DMS 273 (cell line): ENCODE measurements around the gene MIB2.

Source experiments
- DNase-seq: peaks from one replicate; lab custom pipeline; 2025; ENCODE audit not compliant: unreplicated experiment; lab: John Stamatoyannopoulos, UW

The MIB2 gene

DNA sequence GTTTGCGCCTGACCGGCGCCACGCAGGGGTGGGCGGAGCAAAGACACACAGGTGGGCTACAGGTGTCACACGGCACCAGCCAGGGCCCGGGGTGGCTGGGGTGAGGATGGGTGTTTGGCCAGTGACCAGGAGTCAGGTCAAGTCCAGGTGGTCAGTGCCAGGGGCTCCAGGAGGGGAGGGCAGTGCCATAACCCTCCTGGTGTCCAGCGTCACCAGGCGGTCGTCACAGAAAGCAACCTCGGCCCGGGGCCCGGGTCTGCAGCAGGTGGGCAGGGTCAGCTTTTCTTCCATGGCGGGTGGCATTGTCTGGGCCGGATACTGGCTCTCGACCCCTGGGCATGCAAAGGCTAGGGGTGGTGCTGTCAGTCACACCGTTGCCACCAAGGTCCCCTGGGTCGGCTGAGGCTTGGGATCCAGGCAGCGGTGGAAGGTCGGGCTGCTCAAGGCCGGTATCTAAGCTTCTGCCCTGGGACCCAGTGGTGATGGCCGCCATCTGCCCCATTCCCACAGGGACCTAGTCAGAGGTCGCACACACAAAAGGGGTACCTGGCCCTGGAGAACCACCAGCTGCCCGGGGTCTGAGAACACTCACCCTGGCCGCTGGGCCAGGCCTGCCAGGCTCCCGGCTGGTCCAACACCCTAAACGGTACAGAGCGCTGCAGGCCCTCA, 17.1 kb upstream of the MIB2 start:
- no peak for DNase-seq

DNA sequence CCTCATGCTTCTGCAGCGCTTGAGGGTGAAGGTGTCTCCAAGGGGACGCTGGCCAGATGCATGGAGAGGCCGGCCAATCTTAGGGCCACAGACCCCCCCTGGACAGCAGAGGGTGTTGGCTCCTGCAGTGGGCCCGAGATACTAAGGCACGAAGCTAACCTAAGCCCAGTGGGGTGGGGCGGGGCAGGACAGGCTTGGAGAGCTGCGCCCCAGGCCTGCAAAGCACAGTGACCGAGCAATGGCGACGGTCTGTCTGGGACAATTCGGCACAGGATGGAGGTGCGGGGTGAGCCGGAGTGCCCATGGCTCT, 16.6 kb upstream of the MIB2 start:
- no peak for DNase-seq

DNA sequence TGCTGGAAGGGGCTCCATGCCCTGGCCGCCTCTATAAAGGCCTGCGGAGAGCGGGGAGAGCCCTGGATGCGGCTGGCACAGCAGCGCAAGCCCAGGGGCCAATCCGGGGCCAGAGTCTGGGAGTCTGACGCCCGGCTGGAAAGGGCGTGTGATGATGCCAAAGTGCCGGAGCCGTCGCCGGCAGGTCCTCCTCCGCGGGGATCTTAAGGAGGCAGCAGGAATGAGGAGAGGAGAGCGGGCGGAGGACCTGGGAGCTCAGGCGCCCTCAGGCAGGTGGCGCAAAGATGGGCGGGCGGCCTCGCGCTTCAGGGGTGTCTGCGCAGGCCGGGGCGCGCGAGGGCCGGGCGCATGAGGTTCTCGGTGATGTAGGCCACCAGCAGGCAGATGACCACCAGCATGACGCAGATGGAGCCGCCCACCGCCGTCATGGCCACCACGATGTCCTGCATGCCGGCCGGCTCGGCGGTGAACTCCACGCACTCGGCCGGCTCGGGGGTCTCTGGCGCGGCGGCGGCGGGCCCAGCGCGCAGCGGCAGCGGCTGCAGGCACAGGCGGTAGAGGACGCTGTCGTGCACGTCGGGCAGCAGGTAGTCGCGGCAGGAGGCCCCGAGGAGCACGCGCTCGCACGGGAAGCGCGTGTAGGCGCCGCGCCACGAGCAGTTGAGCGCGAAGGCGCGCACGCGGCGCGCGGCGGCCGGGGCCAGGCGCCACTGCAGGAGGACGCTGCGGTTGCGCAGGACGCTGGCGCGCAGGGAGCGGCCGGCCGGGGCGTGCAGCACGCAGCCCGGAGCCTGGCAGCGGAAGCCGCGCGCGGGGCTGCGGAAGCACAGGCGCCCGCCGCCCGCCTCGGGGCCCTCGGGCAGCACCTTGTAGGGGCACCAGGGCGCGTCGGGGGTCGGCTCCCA, 16.0 kb upstream of the MIB2 start:
- DNase-seq: peak; percentile 76

DNA sequence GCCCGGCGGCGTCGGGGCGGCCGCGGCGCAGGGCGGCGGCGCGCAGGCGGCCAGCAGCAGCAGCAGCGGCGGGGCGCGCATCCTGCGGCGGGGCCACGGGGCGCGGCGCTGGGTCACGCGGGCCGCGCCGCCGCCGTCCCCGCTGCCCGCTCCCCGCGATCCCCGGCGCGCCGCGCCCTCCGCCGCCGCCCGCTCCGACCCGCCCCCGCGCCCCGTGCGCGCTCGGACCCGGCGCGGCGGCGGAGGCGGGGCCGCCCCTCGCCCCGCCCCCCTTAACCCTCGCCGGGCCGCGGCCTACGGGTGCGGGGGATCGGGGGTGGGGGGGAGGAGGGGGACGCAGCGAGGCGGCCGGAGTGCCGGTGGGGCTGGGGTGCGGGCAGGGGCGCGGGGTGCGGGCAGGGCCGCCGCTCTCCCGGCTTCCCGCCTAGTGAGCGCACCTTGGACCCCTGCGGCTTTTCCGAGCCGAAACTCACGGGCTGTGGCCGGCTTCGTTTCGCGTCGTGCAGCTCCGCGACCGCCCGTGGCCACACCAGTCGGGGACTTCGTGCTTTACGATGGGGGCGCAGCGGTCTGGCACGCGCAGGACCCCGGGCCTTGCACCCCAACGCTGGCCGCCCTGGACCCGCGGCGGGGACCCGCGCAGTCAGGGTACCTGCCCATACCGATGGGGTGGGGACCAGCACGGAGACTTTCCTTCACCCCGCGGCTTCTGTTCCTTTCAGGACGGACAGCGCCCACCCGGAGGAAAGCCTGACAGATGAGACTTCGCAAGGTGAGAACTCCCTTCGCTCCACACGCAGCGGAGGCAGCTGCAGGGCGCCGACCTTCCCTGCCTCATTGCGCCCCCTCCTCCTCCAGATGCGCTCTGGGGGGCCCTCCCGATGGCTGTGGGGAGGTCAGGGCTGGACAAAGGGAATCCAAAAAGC, 15.1 kb upstream of the MIB2 start, which contains the start of gene FNDC10:
FNDC10 (minus strand) TSS at position 201 of the 926 bp plus-strand sequence; CDS start at position 81, 120 bp downstream.
- DNase-seq: peak; percentile 68

DNA sequence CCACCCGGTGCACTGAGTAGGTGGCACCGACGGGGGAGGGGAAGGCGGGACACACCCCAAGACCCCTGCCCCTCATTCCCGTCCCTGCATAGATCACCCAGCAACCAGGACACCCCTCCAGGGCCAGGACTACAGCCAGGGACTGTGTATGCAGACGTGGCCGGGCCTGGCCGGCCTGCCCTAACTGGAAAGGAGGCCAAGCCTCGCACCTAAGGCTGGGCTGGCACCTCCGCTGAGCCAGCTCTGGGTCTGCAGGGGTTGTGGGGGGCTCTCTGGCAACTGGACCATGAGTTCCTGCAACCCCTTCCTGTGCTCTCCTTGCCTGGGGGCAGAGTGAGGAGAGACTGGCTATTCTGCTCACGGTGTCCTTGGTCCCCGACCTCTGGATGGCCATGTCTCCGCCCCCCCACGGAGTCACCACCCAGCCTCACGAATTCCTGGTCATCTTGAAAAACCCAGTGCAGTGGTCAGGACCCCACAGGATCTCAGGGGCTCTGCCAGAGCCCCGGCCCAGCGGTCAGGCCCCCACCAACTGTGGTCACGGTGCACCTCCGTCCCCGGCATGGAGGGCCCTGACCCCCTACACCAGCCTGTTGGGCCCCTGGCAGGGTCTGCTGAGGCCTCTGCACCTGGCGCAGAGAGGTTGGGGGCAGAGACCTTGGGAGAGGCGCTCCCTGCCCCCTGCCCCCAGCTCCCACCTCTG, 14.3 kb upstream of the MIB2 start:
- DNase-seq: no peak

DNA sequence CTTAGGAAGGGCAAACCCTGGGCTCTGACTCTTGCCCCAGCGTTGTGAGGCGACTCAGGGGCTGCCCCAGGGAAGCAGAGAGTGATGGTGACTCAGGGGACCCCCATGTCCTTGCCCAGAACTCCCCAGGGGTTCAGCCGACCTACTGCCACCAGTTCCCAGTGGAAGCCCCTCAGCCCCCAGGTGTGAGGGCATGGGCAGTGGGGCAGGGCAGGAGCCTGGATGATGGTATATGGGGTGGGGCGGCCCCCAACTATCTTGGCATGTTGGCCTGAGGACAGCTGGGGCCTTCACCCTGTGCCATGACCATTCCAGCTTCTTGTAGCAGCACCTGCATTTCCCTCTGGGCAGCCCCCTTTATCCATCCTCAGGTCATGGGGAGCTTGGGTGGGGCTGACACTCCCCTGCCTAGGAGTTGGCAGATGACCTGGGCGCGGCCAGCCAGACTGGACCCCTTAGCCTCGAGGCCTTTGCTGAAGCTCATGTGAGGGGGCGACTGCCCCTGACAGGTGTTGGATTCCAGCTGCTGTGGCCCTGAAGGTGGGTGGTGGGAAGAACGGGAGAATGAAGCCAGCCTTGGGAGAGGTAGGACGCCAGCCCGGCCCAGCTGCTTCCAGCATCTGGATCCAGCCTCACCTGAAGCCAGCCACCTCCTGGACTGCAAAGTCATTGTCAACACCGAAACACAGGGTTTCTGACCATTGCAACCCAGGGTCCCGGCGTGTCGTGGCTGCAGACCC, 13.6 kb upstream of the MIB2 start:
- no peak for DNase-seq

DNA sequence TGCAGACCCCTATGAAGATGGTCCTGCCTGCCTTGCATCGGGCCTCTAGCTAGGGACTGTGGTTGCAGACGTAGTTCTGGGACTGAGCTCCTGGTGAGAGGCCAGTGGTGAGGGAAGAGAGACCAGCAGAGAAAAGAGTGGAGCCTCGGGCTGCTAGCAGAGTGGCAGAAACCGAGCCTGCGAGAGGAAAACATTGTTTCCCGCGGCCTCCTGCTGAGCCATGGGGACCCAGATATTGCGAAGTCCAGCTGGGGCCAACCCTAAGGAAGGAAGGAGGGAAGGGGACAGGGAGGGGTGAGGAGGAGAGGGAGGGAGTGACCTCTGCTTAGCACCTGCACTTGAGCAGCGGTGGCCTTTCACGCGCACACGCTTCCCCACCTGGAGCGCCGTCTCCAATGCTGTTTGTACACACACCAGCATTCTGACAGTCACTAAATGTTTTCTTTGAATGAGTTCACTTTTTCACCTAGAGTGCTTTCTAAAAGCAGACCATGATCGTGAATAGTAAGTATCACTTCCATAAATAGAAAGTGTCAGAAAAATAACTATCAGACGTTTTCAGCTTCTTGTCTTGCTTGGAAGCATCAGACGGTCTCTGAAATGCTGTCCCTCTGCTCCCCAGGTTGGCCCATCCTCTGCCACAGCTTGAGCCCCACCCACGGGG, 12.9 kb upstream of the MIB2 start:
- DNase-seq: no peak

DNA sequence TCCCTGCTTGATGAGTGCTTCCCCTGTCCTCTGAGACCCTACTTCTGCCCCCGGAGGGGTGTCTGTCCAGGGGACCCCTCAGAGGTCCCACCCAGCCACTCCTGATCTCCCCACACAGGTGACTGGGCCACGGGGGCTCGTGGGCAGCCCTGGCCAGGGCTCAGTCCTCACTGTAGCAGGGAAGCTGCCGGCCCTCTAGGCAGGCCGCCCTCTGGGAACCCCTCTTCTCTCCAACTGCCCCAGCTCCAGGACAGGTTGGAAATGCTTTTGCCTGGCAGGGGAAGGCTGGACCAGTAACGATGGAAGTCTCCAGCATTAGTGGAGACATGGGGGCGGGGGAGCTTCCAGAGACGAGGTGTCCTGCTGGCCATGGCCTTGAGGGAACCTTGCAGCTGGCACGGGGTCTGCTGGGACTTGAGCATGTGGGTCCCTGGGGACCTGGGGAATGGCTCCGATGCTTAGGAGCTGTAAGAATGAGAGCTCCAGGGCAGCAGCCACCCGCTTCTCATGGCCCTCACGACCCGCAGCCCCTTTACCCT, 12.3 kb upstream of the MIB2 start:
- peak; percentile 44 for DNase-seq

DNA sequence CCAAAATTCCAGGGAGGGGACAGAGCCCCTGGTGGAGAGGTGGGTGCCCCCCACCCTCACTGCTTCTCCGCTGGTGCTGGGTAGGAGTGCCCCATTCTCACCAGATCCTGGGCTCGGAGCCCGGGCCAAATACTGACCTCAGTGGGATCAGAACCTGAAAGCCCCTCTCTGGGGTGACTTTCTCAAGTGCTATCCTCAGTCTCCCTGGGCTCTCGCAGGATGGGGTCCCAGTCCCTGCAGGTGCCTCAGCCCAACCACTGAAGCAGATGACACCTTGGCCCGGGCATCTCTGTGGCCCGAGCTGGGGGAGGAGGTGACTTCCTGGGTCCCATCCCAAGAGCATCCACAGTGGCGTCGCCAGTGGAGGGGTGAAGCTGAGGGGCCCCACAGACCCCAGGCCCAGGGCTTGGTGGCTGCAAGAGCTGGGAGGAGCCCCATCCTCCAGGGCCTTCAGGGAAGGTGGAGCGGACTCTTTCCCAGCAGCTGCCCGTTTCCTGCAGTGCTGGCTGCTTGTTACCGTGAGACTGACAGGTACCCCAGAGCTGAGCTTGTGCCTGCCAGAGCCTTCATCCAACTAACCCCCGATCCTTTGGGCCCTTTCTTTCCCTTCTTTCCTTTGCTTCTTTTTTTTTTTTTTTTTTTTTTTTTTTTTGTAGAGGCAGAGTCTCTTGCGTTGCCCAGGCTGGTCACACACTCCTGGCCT, 11.5 kb upstream of the MIB2 start:
- peak; percentile 44 for DNase-seq

DNA sequence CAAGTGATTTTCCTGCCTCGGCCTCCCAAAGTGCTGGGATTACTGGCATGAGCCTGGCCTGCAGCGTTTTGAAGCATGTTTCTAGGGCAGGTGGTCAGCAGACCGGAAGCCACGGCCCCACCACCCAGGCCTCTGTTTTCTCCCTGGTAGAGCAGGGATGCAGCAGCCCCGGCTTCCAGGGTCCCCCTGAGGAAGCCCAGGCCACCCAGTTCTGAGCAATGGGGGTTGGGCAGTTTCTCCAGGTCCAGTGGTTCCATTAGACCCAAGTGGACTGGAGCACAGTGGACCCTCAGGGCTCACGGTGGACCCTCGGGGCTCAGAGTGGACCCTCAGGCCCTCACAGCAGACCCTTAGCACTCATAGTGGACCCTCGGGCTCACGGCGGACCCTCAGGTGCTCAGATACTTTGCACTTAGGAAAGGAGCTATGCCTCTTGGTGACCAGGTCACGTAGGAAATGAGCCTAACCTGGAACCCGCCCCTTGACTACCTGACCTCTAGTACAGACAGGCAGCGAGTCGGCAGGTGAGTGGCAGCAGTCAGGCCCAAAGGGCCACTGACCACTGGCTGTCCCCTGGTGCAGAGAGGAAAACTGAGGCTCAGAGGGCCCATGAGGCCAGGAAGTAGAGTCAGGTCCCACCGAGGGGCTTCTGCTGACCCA, 10.8 kb upstream of the MIB2 start:
- DNase-seq: no peak

DNA sequence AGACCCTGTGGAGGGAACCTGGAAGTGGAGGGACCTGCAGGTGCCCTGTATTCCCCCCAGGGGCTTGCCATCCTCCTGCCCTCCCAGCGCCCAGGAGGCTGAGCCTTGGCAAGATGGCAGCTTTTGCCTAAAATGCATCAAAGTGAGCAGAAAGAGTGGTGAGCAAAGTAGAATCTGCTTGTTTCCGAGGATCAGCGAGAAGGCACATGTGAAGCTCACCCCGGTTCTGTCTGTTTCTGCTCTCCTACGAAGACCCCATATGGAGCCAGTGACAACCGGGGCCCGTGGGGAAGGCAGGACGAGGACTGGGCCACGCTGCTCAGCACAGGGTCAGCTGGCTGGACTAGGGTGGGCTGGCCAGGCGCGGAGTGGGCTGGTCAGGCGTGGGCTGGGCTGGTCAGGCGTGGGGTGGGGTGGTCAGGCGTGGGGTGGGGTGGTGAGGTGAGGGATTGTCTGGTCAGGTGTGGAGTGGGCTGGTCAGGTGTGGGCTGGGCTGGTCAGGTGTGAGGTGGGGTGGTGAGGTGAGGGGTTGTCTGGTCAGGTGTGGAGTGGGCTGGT, 10.2 kb upstream of the MIB2 start:
- peak; percentile 47 for DNase-seq

DNA sequence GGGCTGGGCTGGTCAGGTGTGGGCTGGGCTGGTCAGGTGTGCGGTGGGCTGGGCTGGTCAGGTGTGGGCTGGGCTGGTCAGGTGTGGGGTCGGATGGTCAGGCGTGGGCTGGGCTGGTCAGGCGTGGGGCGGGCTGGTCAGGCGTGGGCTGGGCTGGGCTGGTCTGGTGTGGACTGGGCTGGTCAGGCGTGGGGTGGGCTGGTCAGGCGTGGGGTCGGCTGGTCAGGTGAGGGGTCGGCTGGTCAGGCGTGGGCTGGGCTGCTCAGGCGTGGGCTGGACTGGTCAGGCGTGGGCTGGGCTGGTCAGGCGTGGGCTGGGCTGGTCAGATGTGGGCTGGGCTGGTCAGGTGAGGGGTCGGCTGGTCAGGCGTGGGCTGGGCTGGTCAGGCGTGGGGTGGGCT, 9.6 kb upstream of the MIB2 start:
- no peak for DNase-seq

DNA sequence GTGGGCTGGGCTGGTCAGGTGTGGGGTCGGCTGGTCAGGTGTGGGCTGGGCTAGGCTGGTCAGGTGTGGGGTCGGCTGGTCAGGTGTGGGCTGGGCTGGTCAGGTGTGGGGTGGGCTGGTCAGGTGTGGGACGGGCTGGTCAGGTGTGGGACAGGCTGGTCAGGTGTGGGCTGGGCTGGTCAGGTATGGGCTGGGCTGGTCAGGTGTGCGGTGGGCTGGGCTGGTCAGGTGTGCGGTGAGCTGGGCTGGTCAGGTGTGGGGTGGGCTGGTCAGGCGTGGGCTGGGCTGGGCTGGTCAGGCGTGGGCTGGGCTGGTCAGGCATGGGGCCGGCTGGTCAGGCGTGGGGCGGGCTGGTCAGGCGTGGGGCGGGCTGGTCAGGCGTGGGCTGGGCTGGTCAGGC, 9.1 kb upstream of the MIB2 start:
- DNase-seq: no peak

DNA sequence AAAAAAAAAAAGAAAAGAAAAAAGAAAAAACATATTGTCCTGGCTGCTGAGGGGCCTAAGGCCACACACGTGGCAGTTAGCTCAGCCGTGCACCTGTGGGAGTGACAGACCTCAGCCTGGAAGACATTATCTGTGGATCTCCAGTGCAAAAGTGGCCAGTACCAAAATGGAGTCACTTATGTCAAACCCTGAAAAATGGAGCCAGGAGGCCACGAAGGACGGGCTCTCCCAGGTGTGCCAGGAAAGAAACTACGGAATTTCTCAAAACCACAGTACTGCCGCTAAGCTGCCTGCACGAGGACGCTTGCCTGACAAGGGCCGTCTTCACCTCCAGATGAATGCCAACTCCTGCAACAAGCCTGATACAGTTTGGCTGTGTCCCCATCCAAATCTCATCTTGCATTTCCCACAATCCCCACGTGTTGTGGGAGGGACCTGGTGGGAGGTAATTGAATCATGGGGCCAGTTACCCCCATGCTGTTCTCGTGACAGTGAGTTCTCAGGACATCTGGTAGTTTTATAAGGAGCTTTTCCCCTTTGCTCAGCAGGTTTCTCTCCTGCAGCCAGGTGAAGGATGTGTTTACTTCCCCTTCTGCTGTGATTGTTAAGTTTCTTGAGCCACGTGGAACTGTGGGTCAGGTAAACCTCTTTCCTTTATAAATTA, 5.3 kb upstream of the MIB2 start:
- DNase-seq: no peak

DNA sequence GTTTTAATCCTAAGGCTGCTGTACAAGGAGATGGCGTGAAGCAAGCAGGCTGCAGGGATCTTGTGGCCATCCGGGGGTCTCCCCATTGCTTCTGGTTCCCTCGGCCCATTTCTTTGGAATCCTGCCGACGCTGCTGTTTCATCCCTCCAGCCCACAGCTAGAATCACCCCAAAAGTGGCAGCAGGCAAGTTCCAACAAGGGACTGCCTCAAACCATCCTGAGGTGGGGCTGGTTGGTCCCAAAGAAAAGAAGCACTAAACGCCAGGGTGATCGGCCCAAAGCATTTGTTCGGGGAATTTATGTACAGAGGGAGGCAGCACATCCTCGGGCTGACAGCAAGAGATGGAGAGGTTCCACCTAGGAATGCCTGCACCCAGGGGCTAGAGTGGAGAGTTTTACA, 4.5 kb upstream of the MIB2 start:
- DNase-seq: no peak

DNA sequence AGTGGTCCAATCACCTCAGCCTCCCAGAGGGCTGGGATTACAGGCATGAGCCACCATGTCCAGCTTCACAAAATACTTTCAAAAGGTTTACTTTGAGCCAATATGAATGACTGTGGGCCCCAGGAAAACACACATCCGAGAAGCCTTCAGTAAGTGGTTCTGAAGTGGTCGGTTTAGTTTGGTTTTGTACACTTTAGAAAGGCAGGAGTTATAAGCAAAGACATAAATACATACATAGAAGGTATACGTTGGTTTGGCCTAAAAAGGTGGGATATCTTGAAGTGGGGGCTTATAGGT, 3.2 kb upstream of the MIB2 start:
- DNase-seq: no peak

DNA sequence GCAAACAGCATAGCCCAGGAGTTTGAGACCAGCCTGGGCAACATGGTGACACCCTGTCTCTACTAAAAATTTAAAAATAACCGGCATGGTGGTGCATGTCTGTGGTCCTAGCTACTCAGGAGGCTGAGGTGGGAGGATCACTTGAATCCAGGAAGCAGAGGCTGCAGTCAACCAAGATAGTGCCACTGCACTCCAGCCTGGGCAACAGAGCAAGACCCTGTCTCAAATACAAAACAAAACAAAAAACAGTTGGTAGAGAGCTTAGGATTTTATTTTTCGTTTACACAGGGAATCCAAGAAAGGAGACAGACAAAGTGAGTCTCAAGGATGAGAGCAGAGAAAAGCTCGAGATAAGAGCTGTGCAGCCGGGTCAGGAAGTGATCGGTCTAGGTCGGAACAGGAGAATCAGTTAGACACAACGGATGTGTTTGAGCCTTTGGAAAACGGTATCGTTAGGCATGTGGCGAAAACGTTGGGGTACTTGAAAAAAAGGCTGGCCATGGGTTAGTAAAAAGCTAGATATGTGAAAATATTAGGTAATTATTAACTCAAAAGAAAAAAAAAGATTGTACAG, 1.7 kb upstream of the MIB2 start:
- no peak for DNase-seq
